Lower leg skin (tissue), 3 donors: Measurements from ENCODE around the gene TEC.

ENCODE experiments used
- CTCF ChIP-seq, 3 donors: fragments of 450-650 bp; IDR thresholded peaks; one replicate each; pipeline ENCODE4 v1.5.1; 2016; ENCODE audit warnings: antibody characterized with exemption in 3 of 3, mild to moderate bottlenecking in 3 of 3, moderate library complexity in 2 of 3
- POLR2A ChIP-seq, 2 donors: fragments of 450-650 bp; IDR thresholded peaks; one replicate each; pipeline ENCODE4 v1.6.1; 2016 to 2017; ENCODE audit warnings: antibody characterized with exemption in 2 of 2, mild to moderate bottlenecking in 1 of 2, moderate library complexity in 1 of 2

DNA sequence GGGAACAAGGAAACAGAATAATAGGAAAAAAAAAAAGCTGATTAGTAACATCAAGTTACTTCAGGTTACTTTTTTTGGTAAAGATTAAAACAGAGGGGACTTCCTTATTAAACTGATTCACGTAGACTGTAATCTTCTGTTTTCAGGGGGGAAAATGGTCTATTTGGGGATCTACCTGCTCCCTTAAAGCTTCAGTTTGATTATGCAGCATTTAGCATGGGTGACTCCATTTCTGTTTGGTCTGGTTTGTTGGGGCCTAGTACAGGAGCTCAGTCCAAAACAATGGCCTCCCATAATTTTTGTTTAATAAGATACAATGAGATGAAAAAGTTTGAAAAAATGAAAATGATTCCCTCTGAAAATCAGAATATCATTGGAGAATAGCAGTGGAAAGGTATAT lies 34.6 kb downstream of the TEC start:
- TF ChIP-seq CTCF (IDR thresholded peaks at IDR 0.05) (no peak), POLR2A (IDR thresholded peaks at IDR 0.05) (no peak)
